Neural cell (in vitro differentiated cells): ENCODE data around the gene PRPF40A. TPM values are rescaled to one million over a fixed set of nuclear protein-coding genes. Genes with fewer than 3 reads are reported as not detected.
"Not testable (repeated sequence)": the region's sequence is repeated elsewhere in the genome, so short reads cannot be mapped to it uniquely, and the experiment has no call there.

Experiments used
- H2AFZ ChIP-seq: fragments of 200-600, 300-800 bp; sonication (generic), shearing (Covaris generic); 2 replicates; pipeline ENCODE4 v1.6.0; 2014; ENCODE audit warnings: low read depth, mild to moderate bottlenecking, antibody characterized with exemption, low read length, moderate library complexity
- H3F3A ChIP-seq: fragments of 200-600 bp; shearing (Covaris generic); 2 replicates; pipeline ENCODE4 v1.6.1; 2016; ENCODE audit warnings: mild to moderate bottlenecking, moderate library complexity, mixed read lengths, antibody characterized with exemption, low read length; ENCODE audit not compliant: insufficient read depth, poor library complexity, severe bottlenecking
- H3K27ac ChIP-seq: fragments of 200-600, 300-800 bp; sonication (generic), shearing (Covaris generic); 2 replicates; pipeline ENCODE4 v1.5.1; 2014; ENCODE audit warnings: mild to moderate bottlenecking, low read length, moderate library complexity
- H3K27me3 ChIP-seq: fragments of 300-800, 200-600 bp; sonication (generic), shearing (Covaris generic); 2 replicates; pipeline ENCODE4 v1.6.0; 2014; ENCODE audit warnings: mild to moderate bottlenecking, low read depth, low read length, moderate library complexity; ENCODE audit not compliant: insufficient read depth
- H3K36me3 ChIP-seq: fragments of 300-800, 200-600 bp; sonication (generic), shearing (Covaris generic); 2 replicates; pipeline ENCODE4 v1.5.1; 2014; ENCODE audit warnings: mild to moderate bottlenecking, antibody characterized with exemption, low read length, moderate library complexity; ENCODE audit not compliant: insufficient read depth
- H3K4me2 ChIP-seq: fragments of 300-800, 200-600 bp; sonication (generic), shearing (Covaris generic); 2 replicates; pipeline ENCODE4 v1.6.0; 2014; ENCODE audit warnings: mild to moderate bottlenecking, low read length
- H3K4me3 ChIP-seq: fragments of 300-800, 200-600 bp; sonication (generic), shearing (Covaris generic); 2 replicates; pipeline ENCODE4 v1.5.1; 2014; ENCODE audit warnings: mild to moderate bottlenecking, low read length, moderate library complexity
- H3K79me2 ChIP-seq: fragments of 200-600 bp; shearing (Covaris generic); replicated peaks from 2 replicates; pipeline ENCODE4 v1.6.0; 2014; ENCODE audit warnings: mild to moderate bottlenecking, low read length, moderate library complexity; ENCODE audit not compliant: insufficient read depth
- H3K9ac ChIP-seq: fragments of 300-800, 200-600 bp; sonication (generic), shearing (Covaris generic); 2 replicates; pipeline ENCODE4 v1.6.1; 2016; ENCODE audit warnings: mild to moderate bottlenecking, low read length, mixed read lengths
- H3K9me2 ChIP-seq: fragments of 200-600 bp; shearing (Covaris generic); 2 replicates; pipeline ENCODE4 v1.6.1; 2016; ENCODE audit warnings: mild to moderate bottlenecking, low read length, mixed read lengths; ENCODE audit not compliant: insufficient read depth
- H3K9me3 ChIP-seq: fragments of 200-600, 300-800 bp; sonication (generic), shearing (Covaris generic); 2 replicates; pipeline ENCODE4 v1.6.1; 2016; ENCODE audit warnings: mild to moderate bottlenecking, mixed run types, low read length, moderate library complexity, mixed read lengths
- H4K20me1 ChIP-seq: fragments of 200-600 bp; shearing (Covaris generic); 2 replicates; pipeline ENCODE4 v1.6.1; 2016; ENCODE audit warnings: mild to moderate bottlenecking, mixed run types; ENCODE audit not compliant: insufficient read depth
- EP300 ChIP-seq: fragments of 450-650 bp; conservative IDR thresholded peaks from 2 replicates; pipeline ENCODE4 v1.6.1; 2014; ENCODE audit warnings: antibody characterized with exemption, mild to moderate bottlenecking, moderate library complexity; ENCODE audit not compliant: poor library complexity, severe bottlenecking
- EZH2 ChIP-seq: fragments of 200-600, 300-800 bp; shearing (Covaris generic), sonication (generic); IDR thresholded peaks from 2 replicates; pipeline ENCODE4 v1.6.1; 2014; ENCODE audit warnings: antibody characterized with exemption, low read length, borderline replicate concordance, mild to moderate bottlenecking; ENCODE audit not compliant: insufficient read depth, poor library complexity, severe bottlenecking
- MXI1 ChIP-seq: fragments of 450-650 bp; conservative IDR thresholded peaks from 2 replicates; pipeline ENCODE4 v1.6.1; 2014; ENCODE audit warnings: antibody characterized with exemption, mild to moderate bottlenecking; ENCODE audit not compliant: poor library complexity, severe bottlenecking
- POLR2AphosphoS5 ChIP-seq: IDR thresholded peaks from 2 replicates; pipeline ENCODE4 v1.6.1; 2012
- RAD21 ChIP-seq: fragments of 450-650 bp; conservative IDR thresholded peaks from 2 replicates; pipeline ENCODE4 v1.6.1; 2014; ENCODE audit warnings: antibody characterized with exemption, mild to moderate bottlenecking, moderate library complexity
- SMC3 ChIP-seq: fragments of 450-650 bp; conservative IDR thresholded peaks from 2 replicates; pipeline ENCODE4 v1.6.1; 2014; ENCODE audit warnings: antibody characterized with exemption, mild to moderate bottlenecking, moderate library complexity; ENCODE audit not compliant: poor library complexity
- TAF1 ChIP-seq: IDR thresholded peaks from 2 replicates; pipeline ENCODE4 v1.6.1; 2012; ENCODE audit warnings: low read depth
- polyA plus RNA-seq: library from polyadenylated mRNA; depleted of rRNA; stranded (reverse); fragments of >200 nt; gene quantifications from 2 replicates; pipeline ENCODE4 v1.2.3, GENCODE V29; 2014
- TF ChIP-seq, protein P1 (sequence below): fragments of 450-650 bp; IDR thresholded peaks from 2 replicates; pipeline ENCODE4 v1.5.1; 2014; ENCODE audit warnings: antibody characterized with exemption, mild to moderate bottlenecking, moderate library complexity; ENCODE audit not compliant: poor library complexity, severe bottlenecking
- TF ChIP-seq, protein P2 (sequence below): IDR thresholded peaks from 2 replicates; pipeline ENCODE4 v1.6.1; 2012; ENCODE audit warnings: borderline replicate concordance

The PRPF40A gene
- polyA plus RNA-seq, 1 donor from 2014 or later, result 105 TPM

DNA sequence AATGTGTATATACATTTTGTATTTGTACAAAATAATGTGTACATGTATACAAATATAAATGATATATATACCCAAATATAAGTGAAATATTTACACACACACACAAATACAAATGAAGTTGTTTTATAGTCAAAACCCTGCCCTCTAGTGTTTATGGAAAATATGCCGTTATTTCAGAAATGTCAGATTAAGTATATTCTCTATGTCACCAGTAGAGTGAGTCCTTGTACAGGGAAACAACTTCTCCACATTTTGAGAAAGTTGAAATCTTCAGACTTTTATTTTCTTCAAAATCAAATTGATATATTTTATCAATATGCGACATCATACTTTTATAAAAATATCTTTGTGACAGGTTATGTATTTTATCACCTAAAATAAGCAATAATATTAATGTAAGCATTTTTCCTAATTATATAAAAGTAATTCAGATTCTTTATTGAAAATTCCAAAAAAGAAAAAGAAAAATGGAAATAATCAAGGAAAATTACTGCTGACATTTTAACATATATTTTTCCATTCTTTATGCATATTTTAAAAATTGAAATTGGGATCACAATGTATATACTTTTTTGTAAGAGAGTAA, 23.6 kb upstream of the PRPF40A start:
- H3K36me3 ChIP-seq, result peaks cover 5% of the 10 kb centered on the region
- TF ChIP-seq, protein P1, sequence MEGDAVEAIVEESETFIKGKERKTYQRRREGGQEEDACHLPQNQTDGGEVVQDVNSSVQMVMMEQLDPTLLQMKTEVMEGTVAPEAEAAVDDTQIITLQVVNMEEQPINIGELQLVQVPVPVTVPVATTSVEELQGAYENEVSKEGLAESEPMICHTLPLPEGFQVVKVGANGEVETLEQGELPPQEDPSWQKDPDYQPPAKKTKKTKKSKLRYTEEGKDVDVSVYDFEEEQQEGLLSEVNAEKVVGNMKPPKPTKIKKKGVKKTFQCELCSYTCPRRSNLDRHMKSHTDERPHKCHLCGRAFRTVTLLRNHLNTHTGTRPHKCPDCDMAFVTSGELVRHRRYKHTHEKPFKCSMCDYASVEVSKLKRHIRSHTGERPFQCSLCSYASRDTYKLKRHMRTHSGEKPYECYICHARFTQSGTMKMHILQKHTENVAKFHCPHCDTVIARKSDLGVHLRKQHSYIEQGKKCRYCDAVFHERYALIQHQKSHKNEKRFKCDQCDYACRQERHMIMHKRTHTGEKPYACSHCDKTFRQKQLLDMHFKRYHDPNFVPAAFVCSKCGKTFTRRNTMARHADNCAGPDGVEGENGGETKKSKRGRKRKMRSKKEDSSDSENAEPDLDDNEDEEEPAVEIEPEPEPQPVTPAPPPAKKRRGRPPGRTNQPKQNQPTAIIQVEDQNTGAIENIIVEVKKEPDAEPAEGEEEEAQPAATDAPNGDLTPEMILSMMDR, result peak; percentile 97
- TF ChIP-seq SMC3 (peak; percentile 93), RAD21 (peak; percentile 94), TAF1 (no peak), POLR2AphosphoS5 (no peak), MXI1 (no peak)
- TF ChIP-seq, protein P2, sequence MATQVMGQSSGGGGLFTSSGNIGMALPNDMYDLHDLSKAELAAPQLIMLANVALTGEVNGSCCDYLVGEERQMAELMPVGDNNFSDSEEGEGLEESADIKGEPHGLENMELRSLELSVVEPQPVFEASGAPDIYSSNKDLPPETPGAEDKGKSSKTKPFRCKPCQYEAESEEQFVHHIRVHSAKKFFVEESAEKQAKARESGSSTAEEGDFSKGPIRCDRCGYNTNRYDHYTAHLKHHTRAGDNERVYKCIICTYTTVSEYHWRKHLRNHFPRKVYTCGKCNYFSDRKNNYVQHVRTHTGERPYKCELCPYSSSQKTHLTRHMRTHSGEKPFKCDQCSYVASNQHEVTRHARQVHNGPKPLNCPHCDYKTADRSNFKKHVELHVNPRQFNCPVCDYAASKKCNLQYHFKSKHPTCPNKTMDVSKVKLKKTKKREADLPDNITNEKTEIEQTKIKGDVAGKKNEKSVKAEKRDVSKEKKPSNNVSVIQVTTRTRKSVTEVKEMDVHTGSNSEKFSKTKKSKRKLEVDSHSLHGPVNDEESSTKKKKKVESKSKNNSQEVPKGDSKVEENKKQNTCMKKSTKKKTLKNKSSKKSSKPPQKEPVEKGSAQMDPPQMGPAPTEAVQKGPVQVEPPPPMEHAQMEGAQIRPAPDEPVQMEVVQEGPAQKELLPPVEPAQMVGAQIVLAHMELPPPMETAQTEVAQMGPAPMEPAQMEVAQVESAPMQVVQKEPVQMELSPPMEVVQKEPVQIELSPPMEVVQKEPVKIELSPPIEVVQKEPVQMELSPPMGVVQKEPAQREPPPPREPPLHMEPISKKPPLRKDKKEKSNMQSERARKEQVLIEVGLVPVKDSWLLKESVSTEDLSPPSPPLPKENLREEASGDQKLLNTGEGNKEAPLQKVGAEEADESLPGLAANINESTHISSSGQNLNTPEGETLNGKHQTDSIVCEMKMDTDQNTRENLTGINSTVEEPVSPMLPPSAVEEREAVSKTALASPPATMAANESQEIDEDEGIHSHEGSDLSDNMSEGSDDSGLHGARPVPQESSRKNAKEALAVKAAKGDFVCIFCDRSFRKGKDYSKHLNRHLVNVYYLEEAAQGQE, result no peak
- H3K27me3 ChIP-seq, result no peaks in the 10 kb centered on the region
- no peaks in the 10 kb centered on the region for H3F3A ChIP-seq
- H2AFZ ChIP-seq, result no peak overlapping the region
- H3K9ac ChIP-seq, result no peak overlapping the region
- H3K9me3 ChIP-seq, result no peaks in the 10 kb centered on the region
- no peak overlapping the region for H3K4me3 ChIP-seq
- H3K9me2 ChIP-seq, result no peaks in the 10 kb centered on the region
- no peak overlapping the region for H3K4me2 ChIP-seq
- H4K20me1 ChIP-seq, result no peaks in the 10 kb centered on the region
- H3K27ac ChIP-seq, result no peak overlapping the region
- H3K79me2 ChIP-seq, result no peaks in the 10 kb centered on the region

DNA sequence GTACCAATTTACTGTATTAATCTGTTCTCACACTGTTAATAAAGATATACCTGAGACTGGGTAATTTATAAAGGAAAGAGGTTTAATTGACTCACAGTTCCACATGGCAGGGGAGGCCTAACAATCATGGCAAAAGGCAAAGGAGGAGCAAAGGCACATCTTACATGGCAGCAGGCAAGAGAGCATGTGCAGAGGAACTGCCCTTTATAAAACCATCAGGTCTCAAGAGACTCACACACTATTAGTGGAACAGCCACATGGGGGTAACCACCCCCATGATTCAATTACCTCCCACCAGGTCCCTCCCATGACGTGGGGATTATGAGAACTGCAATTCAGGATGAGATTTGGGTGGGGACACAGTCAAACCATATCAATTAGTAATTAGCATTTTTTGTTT, 22.4 kb upstream of the PRPF40A start:
- H3K36me3 ChIP-seq, H3K9me3 ChIP-seq, H3K4me3 ChIP-seq, H3F3A ChIP-seq, H3K9me2 ChIP-seq, H4K20me1 ChIP-seq, H3K79me2 ChIP-seq, H2AFZ ChIP-seq, H3K27me3 ChIP-seq, H3K9ac ChIP-seq, H3K27ac ChIP-seq, H3K4me2 ChIP-seq: not testable (repeated sequence)

DNA sequence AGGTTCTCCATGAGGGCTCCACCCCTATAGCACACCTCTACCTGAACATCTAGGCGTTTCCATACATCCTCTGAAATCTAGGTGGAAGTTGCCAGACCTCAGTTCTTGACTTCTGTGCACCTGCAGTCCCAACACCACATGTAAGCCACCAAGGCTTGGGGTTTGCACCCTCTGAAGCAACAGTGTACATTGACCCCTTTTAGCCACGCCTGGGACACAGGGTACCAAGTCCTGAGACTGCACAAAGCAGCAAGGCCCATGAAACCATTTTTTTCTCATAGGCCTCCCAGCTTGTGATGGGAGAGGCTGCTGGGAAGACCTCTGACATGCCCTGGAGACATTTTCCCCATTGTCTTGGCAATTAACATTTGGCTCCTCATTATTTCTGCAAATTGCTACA, 21.2 kb upstream of the PRPF40A start:
- no peak overlapping the region for H3K9ac ChIP-seq
- H3K4me2 ChIP-seq, result no peak overlapping the region
- no peaks in the 10 kb centered on the region for H3K27me3 ChIP-seq
- H3K79me2 ChIP-seq, result no peaks in the 10 kb centered on the region
- no peaks in the 10 kb centered on the region for H4K20me1 ChIP-seq
- no peak overlapping the region for H3K27ac ChIP-seq
- no peak overlapping the region for H3K4me3 ChIP-seq
- no peaks in the 10 kb centered on the region for H3F3A ChIP-seq
- H3K9me3 ChIP-seq, result no peaks in the 10 kb centered on the region
- peaks cover 5% of the 10 kb centered on the region for H3K36me3 ChIP-seq
- H3K9me2 ChIP-seq, result no peaks in the 10 kb centered on the region
- H2AFZ ChIP-seq, result no peak overlapping the region
- no peak for TF ChIP-seq EZH2
- no peak for TF ChIP-seq POLR2AphosphoS5
- TF ChIP-seq, protein P2, result no peak
- TF ChIP-seq TAF1, result no peak
- TF ChIP-seq, protein P1, result no peak
- no peak for TF ChIP-seq EP300
- no peak for TF ChIP-seq MXI1
- no peak for TF ChIP-seq SMC3
- TF ChIP-seq RAD21, result no peak
